AG20443 (cell line): ENCODE data around the gene PPP1R12A.
"Not testable (repeated sequence)": the region's sequence is repeated elsewhere in the genome, so short reads cannot be mapped to it uniquely, and the experiment has no call there.

Source experiments
- DNase-seq: peaks from one replicate; pipeline ENCODE4 v3.0.0; 2012; ENCODE audit warnings: low spot score, mixed read lengths

Gene PPP1R12A

GRCh38 chr12:79935021-79935623, at the start of gene PPP1R12A:
Gene PPP1R12A, minus strand, starts transcription at chr12:79935097. Its CDS starts 166 bp downstream, at chr12:79934931.
- DNase-seq: peak; percentile 97

- DNase-seq: peak; percentile 64
Observed at GRCh38 chr12:79983986-79984620, 49.2 kb upstream of the PPP1R12A start.

- DNase-seq: peak; percentile 84
Observed at GRCh38 chr12:79983492-79983891, 48.6 kb upstream of the PPP1R12A start.

GRCh38 chr12:79982086-79983062, 47.5 kb upstream of the PPP1R12A start:
- peak; percentile 29 for DNase-seq

- no peak for DNase-seq
Observed at GRCh38 chr12:79978692-79979091, 43.8 kb upstream of the PPP1R12A start.

GRCh38 chr12:79977856-79978460, 43.1 kb upstream of the PPP1R12A start:
- DNase-seq: not testable (repeated sequence)

- no peak for DNase-seq
Observed at GRCh38 chr12:79975143-79975542, 40.2 kb upstream of the PPP1R12A start.

GRCh38 chr12:79973801-79974200, 38.9 kb upstream of the PPP1R12A start:
- DNase-seq: no peak

GRCh38 chr12:79964100-79964627, 29.3 kb upstream of the PPP1R12A start:
- no peak for DNase-seq

- DNase-seq: no peak
Observed at GRCh38 chr12:79961411-79961810, 26.5 kb upstream of the PPP1R12A start.

- no peak for DNase-seq
Observed at GRCh38 chr12:79959484-79959883, 24.6 kb upstream of the PPP1R12A start.

GRCh38 chr12:79956896-79957295, 22.0 kb upstream of the PPP1R12A start:
- no peak for DNase-seq

GRCh38 chr12:79955561-79955960, 20.7 kb upstream of the PPP1R12A start:
- no peak for DNase-seq

GRCh38 chr12:79954037-79954610, 19.2 kb upstream of the PPP1R12A start:
- no peak for DNase-seq

- no peak for DNase-seq
Observed at GRCh38 chr12:79949098-79949497, 14.2 kb upstream of the PPP1R12A start.

GRCh38 chr12:79945433-79945832, 10.5 kb upstream of the PPP1R12A start:
- no peak for DNase-seq

- DNase-seq: no peak
Observed at GRCh38 chr12:79944565-79944964, 9.7 kb upstream of the PPP1R12A start.

- DNase-seq: not testable (repeated sequence)
Observed at GRCh38 chr12:79942846-79943245, 7.9 kb upstream of the PPP1R12A start.

GRCh38 chr12:79939728-79940310, 4.9 kb upstream of the PPP1R12A start:
- DNase-seq: no peak

- no peak for DNase-seq
Observed at GRCh38 chr12:79938843-79939242, 3.9 kb upstream of the PPP1R12A start.

- DNase-seq: no peak
Observed at GRCh38 chr12:79936670-79937069, 1.8 kb upstream of the PPP1R12A start.
